GM19043 (cell line): ENCODE data around the gene ACSM2A.
"Not testable (repeated sequence)": the region's sequence is repeated elsewhere in the genome, so short reads cannot be mapped to it uniquely, and the experiment has no call there.

Experiments used
- ATAC-seq: cut with Tn5 transposase; IDR thresholded peaks from one replicate; pipeline ENCODE4 v1.9.1; 2021; ENCODE audit warnings: low read depth; ENCODE audit not compliant: unreplicated experiment

Gene ACSM2A

GRCh38 chr16:20536669-20537068 lies 85.3 kb downstream of the ACSM2A start:
- ATAC-seq = not testable (repeated sequence)
